H1 (cell line): ENCODE results near the gene RAI14.

ENCODE experiments used
- ATF3 ChIP-seq: IDR thresholded peaks from 2 replicates; pipeline ENCODE4 v1.6.1; 2011; ENCODE audit warnings: low read depth, mild to moderate bottlenecking, low read length; ENCODE audit not compliant: insufficient read depth
- BRCA1 ChIP-seq: IDR thresholded peaks from 2 replicates; pipeline ENCODE4 v1.6.1; 2012; ENCODE audit warnings: low read depth, low read length, improper control_type of control experiment
- CREB1 ChIP-seq: IDR thresholded peaks from 2 replicates; pipeline ENCODE4 v1.6.1; 2012; ENCODE audit warnings: inconsistent platforms
- CTCF ChIP-seq, 3 experiments: IDR thresholded peaks; 1 replicate in 2 of 3; 2 replicates in 1 of 3; pipeline versions ENCODE4 v1.5.1 to v1.6.1; 2011; ENCODE audit warnings: low read length in 3 of 3, mild to moderate bottlenecking in 3 of 3, inconsistent platforms in 2 of 3, low read depth in 1 of 3, moderate library complexity in 1 of 3; ENCODE audit not compliant: insufficient read depth in 1 of 3; ENCODE audit errors: control extremely low read depth in 1 of 3
- EP300 ChIP-seq, 2 experiments: IDR thresholded peaks; 1 replicate in 1 of 2; 2 replicates in 1 of 2; pipeline ENCODE4 v1.6.1; 2011 to 2012; ENCODE audit warnings: low read depth in 2 of 2, low read length in 2 of 2, mild to moderate bottlenecking in 2 of 2, borderline replicate concordance in 1 of 2, inconsistent platforms in 1 of 2, moderate library complexity in 1 of 2
- EZH2 ChIP-seq: fragments of 200-600 bp; sonication (generic); IDR thresholded peaks from 2 replicates; pipeline ENCODE4 v1.7.1; 2012; ENCODE audit warnings: low read depth, mild to moderate bottlenecking, moderate library complexity, low read length, inconsistent platforms; ENCODE audit not compliant: severe bottlenecking
- FOSL1 ChIP-seq: IDR thresholded peaks from 2 replicates; pipeline ENCODE4 v1.6.1; 2011; ENCODE audit warnings: mild to moderate bottlenecking, low read depth, low read length, moderate library complexity; ENCODE audit not compliant: insufficient read depth
- POLR2A ChIP-seq, 2 experiments: IDR thresholded peaks; 1 replicate in 1 of 2; 2 replicates in 1 of 2; pipeline ENCODE4 v1.6.1; 2011; ENCODE audit warnings: low read depth in 2 of 2, low read length in 2 of 2, mild to moderate bottlenecking in 2 of 2; ENCODE audit errors: control extremely low read depth in 1 of 2
- POU5F1 ChIP-seq: IDR thresholded peaks from 2 replicates; pipeline ENCODE4 v1.6.1; 2011; ENCODE audit warnings: low read depth, mild to moderate bottlenecking, low read length, moderate library complexity
- SP1 ChIP-seq: IDR thresholded peaks from 2 replicates; pipeline ENCODE4 v1.6.1; 2011; ENCODE audit warnings: low read depth, low read length
- TEAD4 ChIP-seq: IDR thresholded peaks from 2 replicates; pipeline ENCODE4 v1.6.1; 2012; ENCODE audit warnings: low read depth, low read length, inconsistent platforms, mixed read lengths
- USF2 ChIP-seq: IDR thresholded peaks from 2 replicates; pipeline ENCODE4 v1.6.1; 2011; ENCODE audit warnings: low read length, improper control_type of control experiment

GRCh38 chr5:34673463-34674125 lies 17.5 kb downstream of the RAI14 start:
- TF ChIP-seq FOSL1 (no peak), EP300 (IDR thresholded peaks at IDR 0.05; ENCODE audit: borderline replicate concordance in 1 of 2, low read depth in 2 of 2, low read length in 2 of 2) (no peak), POU5F1 (no peak), CREB1 (no peak), CTCF (IDR thresholded peaks at IDR 0.05; ENCODE audit: control extremely low read depth in 1 of 3, insufficient read depth in 1 of 3, low read depth in 1 of 3, low read length in 3 of 3) (no peak), EZH2 (no peak), POLR2A (IDR thresholded peaks at IDR 0.05; ENCODE audit: control extremely low read depth in 1 of 2, low read depth in 2 of 2, low read length in 2 of 2) (0 out of 3 replicates have a peak, but pooled peaks of 1 of the 2 experiments have one; percentile 16), ATF3 (no peak), BRCA1 (no peak), SP1 (no peak), TEAD4 (no peak), USF2 (no peak)
